ENCODE data around the gene RIT2.

DNA sequence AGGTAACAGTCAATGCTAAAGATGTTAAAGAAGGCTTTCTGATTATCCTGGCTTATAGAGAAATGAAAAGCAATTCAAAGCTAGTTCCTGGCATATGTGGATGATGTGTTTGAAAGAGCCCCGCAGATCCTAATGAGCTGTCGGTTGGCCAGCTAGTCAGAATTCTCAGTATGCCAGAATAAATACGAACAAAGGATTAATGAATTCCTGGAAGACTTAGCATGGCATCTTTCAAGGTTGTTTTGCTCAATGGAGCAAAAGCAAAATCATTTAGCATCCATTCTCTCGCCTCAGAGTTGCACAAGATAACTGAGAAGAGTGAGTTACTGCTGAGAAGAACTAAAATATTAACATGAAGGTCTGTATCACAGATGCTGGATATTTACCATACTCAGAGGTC is 307.6 kb downstream of the RIT2 start:
- TF ChIP-seq POLR2A (IDR thresholded peaks at IDR 0.05), result no peak
- TF ChIP-seq, protein P1, sequence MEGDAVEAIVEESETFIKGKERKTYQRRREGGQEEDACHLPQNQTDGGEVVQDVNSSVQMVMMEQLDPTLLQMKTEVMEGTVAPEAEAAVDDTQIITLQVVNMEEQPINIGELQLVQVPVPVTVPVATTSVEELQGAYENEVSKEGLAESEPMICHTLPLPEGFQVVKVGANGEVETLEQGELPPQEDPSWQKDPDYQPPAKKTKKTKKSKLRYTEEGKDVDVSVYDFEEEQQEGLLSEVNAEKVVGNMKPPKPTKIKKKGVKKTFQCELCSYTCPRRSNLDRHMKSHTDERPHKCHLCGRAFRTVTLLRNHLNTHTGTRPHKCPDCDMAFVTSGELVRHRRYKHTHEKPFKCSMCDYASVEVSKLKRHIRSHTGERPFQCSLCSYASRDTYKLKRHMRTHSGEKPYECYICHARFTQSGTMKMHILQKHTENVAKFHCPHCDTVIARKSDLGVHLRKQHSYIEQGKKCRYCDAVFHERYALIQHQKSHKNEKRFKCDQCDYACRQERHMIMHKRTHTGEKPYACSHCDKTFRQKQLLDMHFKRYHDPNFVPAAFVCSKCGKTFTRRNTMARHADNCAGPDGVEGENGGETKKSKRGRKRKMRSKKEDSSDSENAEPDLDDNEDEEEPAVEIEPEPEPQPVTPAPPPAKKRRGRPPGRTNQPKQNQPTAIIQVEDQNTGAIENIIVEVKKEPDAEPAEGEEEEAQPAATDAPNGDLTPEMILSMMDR (IDR thresholded peaks at IDR 0.05), result no peak
